Nucleus accumbens (tissue), 56 donors: ENCODE measurements around the gene TECPR1.

Experiments
- DNase-seq, 56 donors: peaks; one replicate each; lab custom pipeline; 2025; lab: John Stamatoyannopoulos, UW

The TECPR1 gene

DNA sequence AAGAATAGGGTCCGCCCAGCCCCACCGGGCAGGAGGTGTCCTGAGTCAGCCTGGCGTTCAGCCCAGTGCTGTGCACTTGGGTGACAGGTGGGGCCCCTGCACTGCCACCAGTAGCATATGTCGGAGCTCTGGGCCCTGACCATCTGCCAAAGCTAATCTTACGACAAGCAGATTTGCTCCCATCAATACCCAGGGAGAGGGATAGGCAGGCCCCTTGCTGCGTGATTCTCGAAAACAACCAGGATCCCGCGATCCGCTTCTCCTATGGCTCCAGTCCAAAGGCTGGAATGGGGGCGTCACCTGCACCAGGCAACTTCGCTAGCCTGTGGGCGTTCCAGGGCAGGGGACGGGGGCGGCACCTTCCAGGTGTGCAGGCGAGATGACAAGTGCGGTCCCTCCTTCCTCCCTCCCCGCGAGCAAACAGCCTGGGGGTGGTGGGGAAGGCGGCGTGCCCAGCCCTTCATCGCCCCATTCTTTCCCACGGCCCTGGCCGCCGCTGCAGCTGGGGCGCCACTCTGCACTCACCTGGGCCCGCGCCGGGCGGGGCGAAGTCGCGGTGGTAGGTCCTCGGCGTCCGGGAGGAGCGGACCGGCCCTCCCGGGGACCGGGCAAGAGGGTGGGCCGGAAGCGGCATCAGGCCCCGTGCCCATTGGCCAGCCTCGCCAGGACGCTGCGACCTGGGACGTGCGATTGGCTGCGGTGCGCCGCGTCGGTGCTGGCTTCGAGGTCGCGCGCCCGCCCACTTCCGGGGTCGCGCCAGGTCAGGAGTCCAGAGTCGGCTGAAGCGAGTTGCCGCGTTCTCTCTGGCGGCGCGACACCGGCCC lies at the start of gene TECPR1:
TECPR1 (minus strand) TSS at position 632 of the 824 bp plus-strand sequence. CDS start 6,086 bp downstream, outside the sequence.
- peak; percentile 32 to 96 (median 91) for DNase-seq

GRCh38 chr7:98300595-98301372 lies 48.8 kb upstream of the TECPR1 start:
- no peak for DNase-seq

DNA sequence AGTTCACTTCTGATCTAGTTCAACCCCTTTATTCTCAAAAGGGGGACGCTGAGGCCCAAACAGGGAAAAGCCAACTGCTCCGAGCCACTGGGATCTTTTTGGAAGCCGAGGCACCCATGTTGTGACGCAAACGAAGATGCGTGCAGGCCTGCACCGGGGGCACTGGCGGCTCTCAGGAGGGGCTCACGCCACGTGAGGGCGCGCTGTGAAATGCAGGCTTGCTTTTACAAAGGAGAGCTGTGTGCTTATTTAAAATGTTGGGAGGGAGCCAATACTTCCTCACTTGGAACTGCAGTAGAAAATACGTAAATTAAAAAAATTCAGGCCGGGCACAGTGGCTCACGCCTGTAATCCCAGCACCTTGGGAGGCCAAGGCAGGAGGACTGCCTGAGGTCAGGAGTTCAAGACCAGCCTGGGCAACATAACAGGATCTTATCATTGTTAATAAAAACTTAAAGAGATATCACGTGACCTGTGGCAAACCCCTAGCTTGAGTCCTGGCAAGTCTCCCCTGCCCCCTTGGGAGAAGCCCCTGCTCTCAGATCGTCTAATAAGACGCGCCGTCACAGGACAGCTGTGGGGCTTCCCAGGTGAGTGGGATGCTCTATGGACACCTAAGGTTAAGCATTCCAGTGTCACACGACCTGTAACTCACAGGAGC lies 45.7 kb upstream of the TECPR1 start:
- no peak for DNase-seq

GRCh38 chr7:98296833-98297232 lies 44.8 kb upstream of the TECPR1 start:
- DNase-seq, result no peak

GRCh38 chr7:98295467-98296192 lies 43.6 kb upstream of the TECPR1 start:
- no peak for DNase-seq

- peak in 18 of 56 donors; percentile 4 to 54 (median 16) for DNase-seq
Measured at GRCh38 chr7:98294798-98295382, 42.9 kb upstream of the TECPR1 start.

DNA sequence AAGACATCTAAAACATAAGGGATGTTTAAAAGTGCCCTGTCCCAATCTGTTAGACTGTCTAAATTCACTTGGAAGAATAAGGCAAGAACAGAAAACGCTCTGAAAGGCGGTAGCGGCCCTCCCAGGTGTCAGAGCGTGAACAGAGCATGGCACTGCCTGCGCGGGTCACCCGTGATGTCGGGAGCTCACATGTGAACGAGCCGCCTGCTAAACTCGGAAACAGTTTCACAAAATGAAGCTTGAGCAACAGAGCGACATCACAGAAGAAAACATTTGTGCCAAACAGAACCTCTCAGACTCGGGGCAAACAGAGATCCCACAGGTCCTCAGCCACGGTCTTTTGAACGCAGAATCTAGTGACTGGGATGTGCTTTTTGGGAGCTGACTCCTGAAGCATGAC lies 42.3 kb upstream of the TECPR1 start:
- no peak for DNase-seq

GRCh38 chr7:98293746-98294145 lies 41.7 kb upstream of the TECPR1 start:
- DNase-seq, result no peak

DNA sequence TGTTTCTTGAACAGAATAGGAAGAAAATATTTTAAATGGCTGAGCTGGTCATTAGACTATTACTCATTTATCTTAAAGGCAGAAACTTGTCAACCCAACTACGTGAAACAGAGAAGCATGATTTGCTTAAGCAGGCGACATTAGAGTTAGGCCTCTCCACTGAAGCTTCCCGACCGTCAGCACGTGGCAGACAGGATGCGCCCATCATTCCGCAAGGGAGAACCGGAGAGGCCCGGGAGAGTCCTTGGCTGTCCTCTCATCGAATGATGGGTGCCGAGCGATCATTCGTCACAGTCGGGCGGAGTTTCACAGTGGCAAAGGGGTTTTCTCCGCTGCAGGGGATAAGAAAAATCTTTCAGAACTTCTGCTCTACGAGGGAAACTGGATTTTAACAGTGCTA lies 41.2 kb upstream of the TECPR1 start:
- no peak for DNase-seq

- DNase-seq, result no peak
Measured at GRCh38 chr7:98291717-98292116, 39.7 kb upstream of the TECPR1 start.

DNA sequence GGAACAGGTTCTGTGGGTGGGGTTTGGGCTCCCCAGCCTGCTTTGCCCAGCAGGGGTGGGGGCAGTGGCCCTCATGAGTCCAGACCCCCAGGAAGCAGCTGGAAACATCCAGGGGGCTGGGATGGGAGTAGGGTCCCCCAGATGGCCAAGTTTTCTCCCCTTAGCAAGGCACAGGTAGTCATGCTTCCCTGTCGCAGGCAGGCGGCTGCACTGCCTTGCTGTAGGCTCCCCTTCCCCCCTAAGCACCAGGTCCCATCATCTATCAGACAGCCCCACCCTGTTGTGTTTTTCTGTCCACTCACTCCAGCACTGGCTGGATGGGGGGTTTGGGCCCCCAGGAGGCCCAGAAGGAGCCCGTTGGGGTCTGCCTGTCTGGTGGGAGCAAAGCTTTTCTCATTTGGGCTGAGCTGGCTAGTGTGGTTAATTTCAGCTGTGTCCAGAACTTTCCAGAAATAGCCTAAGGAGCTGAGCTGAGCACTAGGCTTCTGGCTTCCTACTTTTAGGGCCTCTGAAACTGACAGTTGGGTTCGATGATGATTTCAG lies 37.4 kb upstream of the TECPR1 start:
- DNase-seq, result no peak

- DNase-seq, result no peak
Measured at GRCh38 chr7:98288064-98288823, 36.2 kb upstream of the TECPR1 start.

DNA sequence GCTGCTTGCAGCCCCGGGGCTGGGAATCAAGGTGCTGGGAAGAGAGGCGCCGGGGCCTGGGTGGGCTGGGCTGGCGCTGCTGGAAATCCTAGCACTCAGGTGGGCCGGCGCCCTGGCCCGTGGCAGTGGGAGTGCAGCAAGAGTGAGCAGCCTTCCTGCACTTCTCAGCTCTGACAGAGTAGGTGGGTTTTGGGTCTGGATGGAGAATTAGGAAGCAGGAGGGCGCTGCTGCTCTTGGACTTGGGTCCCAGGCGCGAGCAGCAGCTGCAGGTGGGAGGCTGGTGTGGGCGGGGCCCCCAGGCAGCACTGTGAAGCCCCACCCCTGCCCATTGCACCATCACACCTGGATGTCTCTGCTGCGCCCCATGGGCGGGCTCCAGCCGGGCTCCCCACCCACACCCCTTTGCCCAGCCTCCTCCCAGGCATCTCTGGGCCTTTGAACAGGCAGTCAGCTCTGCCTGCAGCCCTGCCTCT lies 35.5 kb upstream of the TECPR1 start:
- DNase-seq, result peak in 9 of 56 donors; percentile 9 to 59 (median 20)

- peak in 27 of 56 donors; percentile 9 to 78 (median 41) for DNase-seq
Measured at GRCh38 chr7:98286701-98287485, 34.9 kb upstream of the TECPR1 start.

GRCh38 chr7:98286093-98286539 lies 34.1 kb upstream of the TECPR1 start:
- DNase-seq, result peak in 8 of 56 donors; percentile 9 to 36 (median 16)

DNA sequence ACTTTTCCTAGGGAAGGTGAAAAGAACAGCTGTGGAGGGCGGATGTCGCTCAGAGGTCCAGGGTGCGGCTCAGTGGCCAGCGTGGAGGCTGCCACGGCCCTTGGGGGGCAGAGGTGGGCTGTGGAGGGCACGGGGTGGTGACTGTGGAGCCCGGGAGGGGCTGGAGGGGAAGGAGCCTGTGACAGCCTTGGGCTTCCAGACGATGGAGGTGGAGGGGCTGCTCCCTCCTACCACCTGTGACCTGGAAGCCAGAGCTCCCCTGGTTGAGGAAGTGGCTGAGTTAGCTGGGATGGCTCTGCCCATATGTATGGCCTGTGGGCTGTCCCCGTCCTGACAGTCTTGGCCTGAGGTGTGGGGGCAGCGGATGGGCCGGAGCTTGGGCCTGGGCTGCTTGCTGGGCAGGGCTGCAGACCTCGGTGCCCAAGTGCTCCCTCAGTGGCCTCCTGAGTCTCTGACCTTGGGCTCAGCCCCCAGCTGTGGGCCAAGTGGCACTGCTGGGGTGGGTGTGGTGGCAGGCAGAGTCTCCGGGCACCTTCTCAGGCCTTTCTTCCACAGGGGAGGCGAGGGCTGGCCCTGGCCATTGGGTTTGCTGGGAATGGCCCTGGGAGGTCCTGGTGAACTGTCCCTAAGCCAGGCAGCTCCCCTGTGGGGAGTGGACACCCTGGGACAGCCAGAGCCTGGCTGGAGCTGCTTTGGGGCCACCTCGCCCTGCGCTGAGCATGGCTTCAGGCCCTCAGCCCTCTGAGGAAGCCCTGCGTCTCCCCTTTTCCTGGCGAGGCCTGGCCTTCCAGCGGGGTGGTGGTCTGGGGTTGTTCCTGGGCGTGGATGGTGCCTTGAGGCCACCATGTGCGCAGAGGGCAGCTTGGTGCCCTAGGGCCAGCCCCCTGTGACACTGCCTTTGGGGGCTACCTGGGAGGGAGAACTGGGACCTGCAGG lies 33.4 kb upstream of the TECPR1 start:
- no peak for DNase-seq
